Smooth muscle cell (in vitro differentiated cells): ENCODE data around the gene FBXO7. TPM values are rescaled to one million over a fixed set of nuclear protein-coding genes. Genes with fewer than 3 reads are reported as not detected.
"Not testable (repeated sequence)": the region's sequence is repeated elsewhere in the genome, so short reads cannot be mapped to it uniquely, and the experiment has no call there.

ENCODE experiments used
- DNase-seq: peaks from one replicate; lab custom pipeline; 2025; ENCODE audit not compliant: unreplicated experiment; lab: John Stamatoyannopoulos, UW
- H2AFZ ChIP-seq: fragments of 200-600 bp; sonication (generic); 2 replicates; pipeline ENCODE4 v1.6.0; 2016; ENCODE audit warnings: antibody characterized with exemption, low read depth, mild to moderate bottlenecking
- H3F3A ChIP-seq: fragments of 200-600 bp; sonication (generic); 2 replicates; pipeline ENCODE4 v1.6.0; 2017; ENCODE audit warnings: antibody characterized with exemption, low read depth
- H3K27ac ChIP-seq: fragments of 200-600 bp; sonication (generic); 2 replicates; pipeline ENCODE4 v1.5.1; 2016; ENCODE audit warnings: low read depth, mild to moderate bottlenecking
- H3K27me3 ChIP-seq: fragments of 200-600 bp; sonication (generic); 2 replicates; pipeline ENCODE4 v1.6.1; 2016; ENCODE audit warnings: low read depth, mild to moderate bottlenecking
- H3K36me3 ChIP-seq: fragments of 200-600 bp; sonication (generic); 2 replicates; pipeline ENCODE4 v1.5.1; 2016; ENCODE audit warnings: low read depth
- H3K4me1 ChIP-seq: fragments of 200-600 bp; sonication (generic); 2 replicates; pipeline ENCODE4 v1.5.1; 2016; ENCODE audit warnings: low read depth
- H3K4me2 ChIP-seq: fragments of 200-600 bp; sonication (generic); 2 replicates; pipeline ENCODE4 v1.6.0; 2016; ENCODE audit warnings: mild to moderate bottlenecking
- H3K4me3 ChIP-seq: fragments of 200-600 bp; sonication (generic); 2 replicates; pipeline ENCODE4 v1.5.1; 2016; ENCODE audit warnings: mild to moderate bottlenecking
- H3K79me2 ChIP-seq: fragments of 200-600 bp; sonication (generic); 2 replicates; pipeline ENCODE4 v1.6.0; 2016; ENCODE audit warnings: low read depth, mild to moderate bottlenecking
- H3K9ac ChIP-seq: fragments of 200-600 bp; sonication (generic); 2 replicates; pipeline ENCODE4 v1.6.0; 2016; ENCODE audit warnings: low read depth
- H3K9me3 ChIP-seq: fragments of 200-600 bp; sonication (generic); replicated peaks from 2 replicates; pipeline ENCODE4 v1.5.1; 2016; ENCODE audit warnings: low read depth
- H4K20me1 ChIP-seq: fragments of 200-600 bp; sonication (generic); 2 replicates; pipeline ENCODE4 v1.6.0; 2016; ENCODE audit warnings: low read depth
- WGBS: methylation state at CpG from one replicate; pipeline ENCODE4 v1.1.7; 2016; ENCODE audit warnings: low lambda C conversion rate; 5-methylcytosine and 5-hydroxymethylcytosine counted together
- polyA plus RNA-seq: library from polyadenylated mRNA; unstranded; fragments of >200 nt; fragmentation: Nextera tagmentation; extraction: Ambion mirVana; gene quantifications from 2 replicates; pipeline ENCODE4 v1.2.1, GENCODE V29; 2016
- total RNA-seq: library from RNA; depleted of rRNA; stranded (reverse); fragments of >200 nt; gene quantifications from 2 replicates; pipeline ENCODE4 v1.2.3, GENCODE V29; 2014
- TF ChIP-seq, protein P1 (sequence below): fragments of 200-600 bp; sonication (generic); IDR thresholded peaks from 2 replicates; pipeline ENCODE4 v1.5.1; 2017; ENCODE audit warnings: borderline replicate concordance, mild to moderate bottlenecking, antibody characterized with exemption; ENCODE audit not compliant: insufficient read depth, poor library complexity, severe bottlenecking

The FBXO7 gene
- total and polyA plus RNA-seq, 2 experiments from 2014 or later, result 126 to 149 TPM

DNA sequence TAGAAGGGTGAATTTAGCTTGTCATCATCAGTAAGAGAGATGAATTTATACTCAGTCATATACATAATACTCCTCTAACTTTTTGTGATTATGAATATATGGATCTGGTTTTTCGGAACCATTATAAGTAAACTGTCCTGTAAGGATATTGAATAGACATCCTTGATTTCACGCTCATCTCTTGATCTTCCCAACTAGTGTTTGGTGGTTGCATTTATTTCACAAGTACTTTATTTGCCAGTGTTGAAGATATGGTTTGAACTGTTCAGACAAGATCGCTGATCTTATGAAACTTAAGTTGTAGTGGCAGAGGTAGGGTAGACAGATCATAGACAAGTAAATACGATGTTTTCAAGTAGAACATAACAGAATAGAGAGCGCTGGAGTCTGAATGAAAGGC, 3.0 kb downstream of the FBXO7 start:
- H4K20me1 ChIP-seq, result peaks cover 72% of the 10 kb centered on the region
- H3F3A ChIP-seq, result peaks cover 6% of the 10 kb centered on the region
- peaks cover 15% of the 10 kb centered on the region for H3K4me1 ChIP-seq
- WGBS, result 98% methylated on average over 5 of the region's 5 CpGs
- H3K9ac ChIP-seq, result no peak overlapping the region
- no peaks in the 10 kb centered on the region for H3K27me3 ChIP-seq
- H3K36me3 ChIP-seq, result no peaks in the 10 kb centered on the region
- H3K27ac ChIP-seq, result no peak overlapping the region
- H2AFZ ChIP-seq, result no peak overlapping the region
- peaks cover 76% of the 10 kb centered on the region for H3K79me2 ChIP-seq
- DNase-seq, result no peak
- H3K9me3 ChIP-seq, result no peaks in the 10 kb centered on the region
- peak overlapping the region; percentile 95 for H3K4me2 ChIP-seq
- TF ChIP-seq, protein P1, sequence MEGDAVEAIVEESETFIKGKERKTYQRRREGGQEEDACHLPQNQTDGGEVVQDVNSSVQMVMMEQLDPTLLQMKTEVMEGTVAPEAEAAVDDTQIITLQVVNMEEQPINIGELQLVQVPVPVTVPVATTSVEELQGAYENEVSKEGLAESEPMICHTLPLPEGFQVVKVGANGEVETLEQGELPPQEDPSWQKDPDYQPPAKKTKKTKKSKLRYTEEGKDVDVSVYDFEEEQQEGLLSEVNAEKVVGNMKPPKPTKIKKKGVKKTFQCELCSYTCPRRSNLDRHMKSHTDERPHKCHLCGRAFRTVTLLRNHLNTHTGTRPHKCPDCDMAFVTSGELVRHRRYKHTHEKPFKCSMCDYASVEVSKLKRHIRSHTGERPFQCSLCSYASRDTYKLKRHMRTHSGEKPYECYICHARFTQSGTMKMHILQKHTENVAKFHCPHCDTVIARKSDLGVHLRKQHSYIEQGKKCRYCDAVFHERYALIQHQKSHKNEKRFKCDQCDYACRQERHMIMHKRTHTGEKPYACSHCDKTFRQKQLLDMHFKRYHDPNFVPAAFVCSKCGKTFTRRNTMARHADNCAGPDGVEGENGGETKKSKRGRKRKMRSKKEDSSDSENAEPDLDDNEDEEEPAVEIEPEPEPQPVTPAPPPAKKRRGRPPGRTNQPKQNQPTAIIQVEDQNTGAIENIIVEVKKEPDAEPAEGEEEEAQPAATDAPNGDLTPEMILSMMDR, result no peak
- peak overlapping the region; percentile 81 for H3K4me3 ChIP-seq

DNA sequence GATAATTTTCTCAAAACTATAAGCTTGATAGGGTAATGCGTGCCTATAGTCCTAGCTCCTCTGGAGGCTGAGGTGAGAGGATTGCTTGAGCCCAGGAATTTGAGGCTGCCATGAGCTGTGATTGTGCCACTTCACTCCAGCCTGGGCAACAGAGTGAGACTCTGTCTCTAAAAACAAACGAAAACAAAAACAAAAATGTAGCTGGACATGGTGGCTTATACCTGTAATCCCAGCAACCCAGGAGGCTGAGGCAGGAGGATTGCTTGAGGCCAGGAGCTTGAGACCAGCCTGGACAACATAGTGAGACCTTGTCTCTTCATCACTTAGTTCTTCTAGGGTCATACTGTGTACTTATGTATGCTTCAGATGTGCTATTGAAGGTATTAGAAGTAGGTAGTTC, 3.9 kb downstream of the FBXO7 start:
- peaks cover 85% of the 10 kb centered on the region for H3K79me2 ChIP-seq
- H3K36me3 ChIP-seq, DNase-seq, H3K4me3 ChIP-seq, H3K27ac ChIP-seq, H3K4me2 ChIP-seq, H3K9ac ChIP-seq, H3F3A ChIP-seq, H3K27me3 ChIP-seq, H3K9me3 ChIP-seq, H2AFZ ChIP-seq: not testable (repeated sequence)
- WGBS, result 94% methylated on average over 2 of the region's 2 CpGs
- H4K20me1 ChIP-seq, result peaks cover 82% of the 10 kb centered on the region
- H3K4me1 ChIP-seq, result peaks cover 15% of the 10 kb centered on the region

DNA sequence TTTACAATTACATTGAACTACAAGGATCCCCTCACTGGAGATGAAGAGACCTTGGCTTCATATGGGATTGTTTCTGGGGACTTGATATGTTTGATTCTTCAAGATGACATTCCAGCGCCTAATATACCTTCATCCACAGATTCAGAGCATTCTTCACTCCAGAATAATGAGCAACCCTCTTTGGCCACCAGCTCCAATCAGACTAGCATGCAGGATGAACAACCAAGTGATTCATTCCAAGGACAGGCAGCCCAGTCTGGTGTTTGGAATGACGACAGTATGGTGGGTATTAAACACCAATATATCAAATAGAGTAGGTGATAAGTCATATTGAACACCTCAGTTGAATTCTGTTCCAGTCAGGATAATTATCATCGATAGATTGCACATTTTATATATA, 4.4 kb downstream of the FBXO7 start:
- Histone ChIP-seq H2AFZ (no peak overlapping the region), H3K4me2 (no peak overlapping the region), H3K36me3 (no peaks in the 10 kb centered on the region), H3K9ac (no peak overlapping the region), H4K20me1 (peaks cover 86% of the 10 kb centered on the region), H3F3A (peaks cover 6% of the 10 kb centered on the region), H3K4me3 (no peak overlapping the region), H3K79me2 (peaks cover 90% of the 10 kb centered on the region), H3K9me3 (no peaks in the 10 kb centered on the region), H3K4me1 (peaks cover 15% of the 10 kb centered on the region), H3K27me3 (no peaks in the 10 kb centered on the region), H3K27ac (no peak overlapping the region)
- TF ChIP-seq, protein P1, result no peak
- WGBS, result 89% methylated on average over 3 of the region's 3 CpGs
- DNase-seq, result no peak

DNA sequence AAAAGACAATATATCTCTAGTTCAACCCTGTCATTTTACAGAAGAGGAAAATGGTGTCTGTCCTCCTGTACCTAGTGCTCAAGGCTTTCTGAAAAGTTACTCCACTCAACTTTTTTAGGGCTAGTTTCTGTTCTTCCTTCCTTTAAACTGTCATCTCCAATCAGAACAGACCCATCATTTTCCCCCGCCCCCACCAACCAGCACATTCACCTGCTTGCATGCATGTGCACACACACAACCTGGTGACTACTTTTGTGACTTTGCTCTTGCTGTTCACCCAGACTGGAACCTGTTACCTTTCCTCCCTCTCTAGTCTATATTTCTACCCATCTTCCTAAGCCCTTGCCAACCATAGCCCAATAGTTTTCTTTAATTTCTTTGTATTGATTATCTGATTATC, 5.6 kb downstream of the FBXO7 start:
- no peak for DNase-seq
- Histone ChIP-seq H4K20me1 (peaks cover 98% of the 10 kb centered on the region), H3K4me1 (peaks cover 15% of the 10 kb centered on the region), H3K9me3 (no peaks in the 10 kb centered on the region), H3K9ac (no peak overlapping the region), H3K27ac (no peak overlapping the region), H3F3A (peaks cover 6% of the 10 kb centered on the region), H3K4me2 (no peak overlapping the region), H3K4me3 (no peak overlapping the region), H3K36me3 (peaks cover 4% of the 10 kb centered on the region), H3K27me3 (no peaks in the 10 kb centered on the region), H3K79me2 (peaks cover 99% of the 10 kb centered on the region), H2AFZ (no peak overlapping the region)
- 100% methylated on average over 1 of the region's 1 CpG for WGBS
- TF ChIP-seq, protein P1, result no peak
